Panc1 (cell line): ENCODE measurements around the gene TMEM127. TPM values are rescaled to one million over a fixed set of nuclear protein-coding genes. Genes with fewer than 3 reads are reported as not detected.
A peak's percentile ranks its signal among the peaks of the same experiment; 100 is the strongest.

Experiments used
- ATAC-seq: fragments of 200-7000 bp; cut with Tn5 transposase; 2 replicates; pipeline ENCODE4 v1.9.1; 2020; ENCODE audit warnings: mild to moderate bottlenecking, moderate library complexity
- Bru-seq: library from RNA; stranded (reverse); fragments of 400-500 nt; gene quantifications from one replicate; lab custom pipeline; 2021; lab: Mats Ljungman, UMichigan
- BruChase-seq, 2 experiments: library from RNA; stranded (reverse); fragments of 400-500 nt; gene quantifications; one replicate each; lab custom pipeline; 2021; lab: Mats Ljungman, UMichigan
- BruUV-seq: library from RNA; stranded (reverse); fragments of 400-500 nt; replicated peaks from 2 replicates; lab custom pipeline; 2021; lab: Mats Ljungman, UMichigan
- CTCF ChIA-PET: fragments of 300-600 bp; sonication (Branson Sonifier 250); formaldehyde crosslinking; loops from one replicate; lab custom pipeline; 2022; ENCODE audit warnings: antibody characterized with exemption; lab: Charles Lee
- POLR2A ChIA-PET: fragments of 300-600 bp; sonication (Branson Sonifier 250); formaldehyde crosslinking; loops from one replicate; lab custom pipeline; 2022; ENCODE audit warnings: antibody characterized with exemption; lab: Charles Lee
- DNase-seq: peaks from one replicate; pipeline ENCODE4 v3.0.0-alpha.2; 2010; ENCODE audit warnings: low read depth, low spot score
- H3K27ac ChIP-seq: 2 replicates; pipeline ENCODE4 v1.5.1; 2011; ENCODE audit warnings: mild to moderate bottlenecking, low read length, inconsistent platforms
- H3K27me3 ChIP-seq: fragments of 200-500 bp; sonication (Bioruptor generic); 2 replicates; pipeline ENCODE4 v1.6.0; 2014; ENCODE audit warnings: low read length, inconsistent platforms; ENCODE audit not compliant: control insufficient read depth, insufficient read depth
- H3K36me3 ChIP-seq: fragments of 200-500 bp; sonication (Bioruptor generic); 2 replicates; pipeline ENCODE4 v1.5.1; 2014; ENCODE audit warnings: inconsistent platforms, mild to moderate bottlenecking, low read length, moderate library complexity; ENCODE audit not compliant: control insufficient read depth, insufficient read depth
- H3K4me1 ChIP-seq: 2 replicates; pipeline ENCODE4 v1.5.1; 2011; ENCODE audit warnings: inconsistent platforms, mild to moderate bottlenecking, low read length, moderate library complexity; ENCODE audit not compliant: control insufficient read depth, insufficient read depth
- H3K4me3 ChIP-seq, 2 experiments: 2 replicates each; pipeline ENCODE4 v1.5.1; 2011 to 2012; ENCODE audit warnings: low read depth in 2 of 2, low read length in 2 of 2, mild to moderate bottlenecking in 2 of 2, inconsistent platforms in 1 of 2, moderate library complexity in 1 of 2
- H3K9me3 ChIP-seq: fragments of 200-500 bp; sonication (Bioruptor generic); 2 replicates; pipeline ENCODE4 v1.5.1; 2014; ENCODE audit warnings: low read depth, mild to moderate bottlenecking, inconsistent platforms, low read length, moderate library complexity; ENCODE audit not compliant: control insufficient read depth, insufficient read depth
- POLR2AphosphoS5 ChIP-seq: IDR thresholded peaks from 2 replicates; pipeline ENCODE4 v1.6.1; 2012; ENCODE audit warnings: mild to moderate bottlenecking, low read depth, low read length, moderate library complexity
- SIN3A ChIP-seq: IDR thresholded peaks from 2 replicates; pipeline ENCODE4 v1.6.1; 2012; ENCODE audit warnings: low read depth, mild to moderate bottlenecking, low read length, moderate library complexity, borderline replicate concordance; ENCODE audit not compliant: insufficient read depth
- TCF7L2 ChIP-seq: IDR thresholded peaks from 2 replicates; pipeline ENCODE4 v1.6.1; 2011; ENCODE audit warnings: mild to moderate bottlenecking, low read depth, low read length, inconsistent platforms
- in situ Hi-C: cut with HindIII; loops from 2 replicates; pipeline ENCODE4 v1.10.0; 2016; ENCODE audit warnings: low sequenced_read_pairs, low pct_unique_long_range_greater_than_20kb
- intact Hi-C: fragments of 100-400 bp; cut with micrococcal nuclease; formaldehyde crosslinking; loops from one replicate; pipeline ENCODE4 v1.10.0; 2022; ENCODE audit not compliant: unreplicated experiment
- long read RNA-seq: library from polyadenylated mRNA; unstranded; transcript quantifications from one replicate; pipeline ENCODE4 v2.0.0, GENCODE V29; 2021; ENCODE audit not compliant: unreplicated experiment
- polyA plus RNA-seq: library from polyadenylated mRNA; unstranded; fragments of >200 nt; gene quantifications from one replicate; pipeline ENCODE4 v1.2.1, GENCODE V29; 2012; ENCODE audit warnings: missing spikeins; ENCODE audit not compliant: insufficient read length
- total RNA-seq: library from RNA; stranded (reverse); gene quantifications from one replicate; pipeline ENCODE4 v1.2.1, GENCODE V29; 2021; ENCODE audit not compliant: unreplicated experiment
- TF ChIP-seq, protein P1 (sequence below), 2 experiments: IDR thresholded peaks; 2 replicates each; pipeline ENCODE4 v1.6.1; 2011 to 2012; ENCODE audit warnings: low read depth in 2 of 2, control low read depth in 1 of 2, low read length in 1 of 2, mild to moderate bottlenecking in 1 of 2, moderate library complexity in 1 of 2; ENCODE audit not compliant: insufficient read depth in 1 of 2
- TF ChIP-seq, protein P2 (sequence below): fragments of 450-650 bp; IDR thresholded peaks from 2 replicates; pipeline ENCODE4 v1.5.1; 2017; ENCODE audit warnings: mild to moderate bottlenecking

Gene TMEM127, protein sequence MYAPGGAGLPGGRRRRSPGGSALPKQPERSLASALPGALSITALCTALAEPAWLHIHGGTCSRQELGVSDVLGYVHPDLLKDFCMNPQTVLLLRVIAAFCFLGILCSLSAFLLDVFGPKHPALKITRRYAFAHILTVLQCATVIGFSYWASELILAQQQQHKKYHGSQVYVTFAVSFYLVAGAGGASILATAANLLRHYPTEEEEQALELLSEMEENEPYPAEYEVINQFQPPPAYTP
- total RNA-seq (63.1 TPM), Bru-seq, nascent RNA (percentile 84 among the genes with signal in this experiment), BruChase-seq, experiment 1, labeled RNA remaining after a 2-hour chase (percentile 94 among the genes with signal in this experiment), BruChase-seq, experiment 2, labeled RNA remaining after a 6-hour chase (percentile 97 among the genes with signal in this experiment)
- 48.7 TPM for polyA plus RNA-seq
- long read RNA-seq, full-length matches to known transcripts, result 49 of 134 reads
- long read RNA-seq, partial matches to known transcripts, result 5 of 134 reads
- long read RNA-seq, other reads (novel, unspliced or antisense), result 80 of 134 reads

DNA sequence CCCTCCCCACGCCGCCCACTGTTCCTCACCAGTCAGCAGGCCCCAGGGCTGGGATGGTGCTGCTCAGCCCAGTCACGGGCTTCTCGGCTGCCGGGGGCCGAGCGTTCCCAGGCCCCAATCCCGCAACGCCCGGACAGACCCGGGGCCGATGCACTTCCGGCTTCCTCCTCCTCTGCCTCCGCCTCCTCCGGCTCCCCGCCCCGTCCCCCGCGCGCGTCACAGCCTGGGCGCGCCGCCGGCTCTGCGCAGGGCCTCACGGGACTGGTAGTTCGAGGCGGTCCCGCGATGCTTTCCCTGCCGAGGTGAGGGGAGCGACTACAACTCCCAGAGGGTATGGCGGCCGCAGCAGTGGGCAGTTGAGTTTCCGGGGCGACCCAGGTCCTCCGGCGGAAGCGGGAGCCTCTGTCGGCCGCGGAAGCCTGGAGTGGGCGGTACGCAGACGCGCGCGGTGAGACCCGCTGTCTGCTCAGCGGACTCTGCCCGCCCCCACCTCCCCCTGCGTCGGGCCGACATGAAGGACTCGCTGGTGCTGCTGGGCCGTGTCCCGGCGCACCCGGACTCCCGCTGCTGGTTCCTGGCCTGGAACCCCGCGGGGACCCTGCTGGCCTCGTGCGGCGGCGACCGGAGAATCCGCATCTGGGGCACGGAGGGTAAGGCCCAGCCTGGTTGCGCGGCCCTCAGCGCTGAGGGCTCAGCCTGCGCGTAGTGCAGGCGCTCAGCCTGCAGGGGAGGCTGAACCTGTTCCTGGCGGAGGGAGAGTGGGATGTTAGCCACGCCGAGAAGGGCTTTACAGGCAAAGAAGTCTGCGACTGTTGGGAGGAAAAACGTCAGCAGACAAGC, at the start of gene TMEM127, which contains the start of gene CIAO1:
Gene TMEM127, minus strand, starts transcription at position 158 of the 840 bp plus-strand sequence. CDS start 616 bp downstream, outside the sequence.
Gene CIAO1, plus strand, starts transcription at position 386 of the 840 bp plus-strand sequence. Its CDS starts 126 bp downstream, at position 512.
- intact Hi-C loops (no loop called here), in situ Hi-C loops (loop anchor here (25.0 kb wide), 1 partner anchor 104 kb away; no protein-coding TSS in a partner anchor)
- ATAC-seq (peak; percentile 98), DNase-seq (peak; percentile 74)
- no TSS peak for BruUV-seq
- H3K27me3 ChIP-seq, result no peaks in the 10 kb centered on the region
- peak within 1 kb of the TSS; percentile 77 for H3K27ac ChIP-seq
- H3K9me3 ChIP-seq, result no peaks in the 10 kb centered on the region
- CTCF ChIA-PET, result no interaction called here
- H3K4me3 ChIP-seq, result peak within 1 kb of the TSS; percentile 61 to 94
- peaks cover 27% of the 10 kb centered on the region for H3K4me1 ChIP-seq
- peaks cover 3% of the 10 kb centered on the region; the same call in 1 of the 2 replicates for H3K36me3 ChIP-seq
- TF ChIP-seq, protein P1, sequence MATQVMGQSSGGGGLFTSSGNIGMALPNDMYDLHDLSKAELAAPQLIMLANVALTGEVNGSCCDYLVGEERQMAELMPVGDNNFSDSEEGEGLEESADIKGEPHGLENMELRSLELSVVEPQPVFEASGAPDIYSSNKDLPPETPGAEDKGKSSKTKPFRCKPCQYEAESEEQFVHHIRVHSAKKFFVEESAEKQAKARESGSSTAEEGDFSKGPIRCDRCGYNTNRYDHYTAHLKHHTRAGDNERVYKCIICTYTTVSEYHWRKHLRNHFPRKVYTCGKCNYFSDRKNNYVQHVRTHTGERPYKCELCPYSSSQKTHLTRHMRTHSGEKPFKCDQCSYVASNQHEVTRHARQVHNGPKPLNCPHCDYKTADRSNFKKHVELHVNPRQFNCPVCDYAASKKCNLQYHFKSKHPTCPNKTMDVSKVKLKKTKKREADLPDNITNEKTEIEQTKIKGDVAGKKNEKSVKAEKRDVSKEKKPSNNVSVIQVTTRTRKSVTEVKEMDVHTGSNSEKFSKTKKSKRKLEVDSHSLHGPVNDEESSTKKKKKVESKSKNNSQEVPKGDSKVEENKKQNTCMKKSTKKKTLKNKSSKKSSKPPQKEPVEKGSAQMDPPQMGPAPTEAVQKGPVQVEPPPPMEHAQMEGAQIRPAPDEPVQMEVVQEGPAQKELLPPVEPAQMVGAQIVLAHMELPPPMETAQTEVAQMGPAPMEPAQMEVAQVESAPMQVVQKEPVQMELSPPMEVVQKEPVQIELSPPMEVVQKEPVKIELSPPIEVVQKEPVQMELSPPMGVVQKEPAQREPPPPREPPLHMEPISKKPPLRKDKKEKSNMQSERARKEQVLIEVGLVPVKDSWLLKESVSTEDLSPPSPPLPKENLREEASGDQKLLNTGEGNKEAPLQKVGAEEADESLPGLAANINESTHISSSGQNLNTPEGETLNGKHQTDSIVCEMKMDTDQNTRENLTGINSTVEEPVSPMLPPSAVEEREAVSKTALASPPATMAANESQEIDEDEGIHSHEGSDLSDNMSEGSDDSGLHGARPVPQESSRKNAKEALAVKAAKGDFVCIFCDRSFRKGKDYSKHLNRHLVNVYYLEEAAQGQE (IDR thresholded peaks at IDR 0.05; ENCODE audit: insufficient read depth in 1 of 2, low read depth in 2 of 2, low read length in 1 of 2), result 0 out of 4 replicates have a peak, but pooled peaks of 1 of the 2 experiments have one; percentile 39
- TF ChIP-seq POLR2AphosphoS5, result peak; percentile 88
- peak; percentile 86; the same call in 1 of the 2 replicates for TF ChIP-seq SIN3A
- TF ChIP-seq, protein P2, sequence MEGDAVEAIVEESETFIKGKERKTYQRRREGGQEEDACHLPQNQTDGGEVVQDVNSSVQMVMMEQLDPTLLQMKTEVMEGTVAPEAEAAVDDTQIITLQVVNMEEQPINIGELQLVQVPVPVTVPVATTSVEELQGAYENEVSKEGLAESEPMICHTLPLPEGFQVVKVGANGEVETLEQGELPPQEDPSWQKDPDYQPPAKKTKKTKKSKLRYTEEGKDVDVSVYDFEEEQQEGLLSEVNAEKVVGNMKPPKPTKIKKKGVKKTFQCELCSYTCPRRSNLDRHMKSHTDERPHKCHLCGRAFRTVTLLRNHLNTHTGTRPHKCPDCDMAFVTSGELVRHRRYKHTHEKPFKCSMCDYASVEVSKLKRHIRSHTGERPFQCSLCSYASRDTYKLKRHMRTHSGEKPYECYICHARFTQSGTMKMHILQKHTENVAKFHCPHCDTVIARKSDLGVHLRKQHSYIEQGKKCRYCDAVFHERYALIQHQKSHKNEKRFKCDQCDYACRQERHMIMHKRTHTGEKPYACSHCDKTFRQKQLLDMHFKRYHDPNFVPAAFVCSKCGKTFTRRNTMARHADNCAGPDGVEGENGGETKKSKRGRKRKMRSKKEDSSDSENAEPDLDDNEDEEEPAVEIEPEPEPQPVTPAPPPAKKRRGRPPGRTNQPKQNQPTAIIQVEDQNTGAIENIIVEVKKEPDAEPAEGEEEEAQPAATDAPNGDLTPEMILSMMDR, result no peak
- POLR2A ChIA-PET, result no interaction called here

- no peak overlapping the region for H3K27ac ChIP-seq
- peaks cover 16% of the 10 kb centered on the region for H3K4me1 ChIP-seq
These were observed 49.2 kb upstream of the TMEM127 start for GRCh38 chr2:96315005-96315399.

More at GRCh38 chr2:96315005-96315399, 49.2 kb upstream of the TMEM127 start:
- intact Hi-C loops (no loop called here), in situ Hi-C loops (no loop called here)
- ATAC-seq (no peak; the same call in 1 of the 2 replicates), DNase-seq (no peak)
- TF ChIP-seq POLR2AphosphoS5 (no peak), SIN3A (no peak), TCF7L2 (no peak)
- TF ChIP-seq, protein P2, result no peak
- TF ChIP-seq, protein P1 (IDR thresholded peaks at IDR 0.05; ENCODE audit: insufficient read depth in 1 of 2, low read depth in 2 of 2, low read length in 1 of 2), result no peak
- ChIA-PET CTCF (no interaction called here), POLR2A (no interaction called here)
- H3K9me3 ChIP-seq, result no peaks in the 10 kb centered on the region
- H3K27me3 ChIP-seq, result no peaks in the 10 kb centered on the region
- BruUV-seq, result no TSS peak
- no peak overlapping the region for H3K4me3 ChIP-seq
- H3K36me3 ChIP-seq, result no peaks in the 10 kb centered on the region
